Chondrocyte (in vitro differentiated cells): ENCODE measurements around the gene BLCAP. TPM values are rescaled to one million over a fixed set of nuclear protein-coding genes. Genes with fewer than 3 reads are reported as not detected.

Experiments used
- DNase-seq: peaks from one replicate; pipeline ENCODE4 v3.0.0; 2021; ENCODE audit warnings: mixed read lengths, low spot score
- H3K27ac Mint-ChIP-seq: one replicate; pipeline ENCODE4 v1.8.0; 2021; ENCODE audit warnings: mild to moderate bottlenecking, moderate library complexity, mixed read lengths; ENCODE audit not compliant: unreplicated experiment
- H3K27me3 Mint-ChIP-seq: 2 replicates; pipeline ENCODE4 v1.8.0; 2021; ENCODE audit warnings: low read depth, mixed read lengths
- H3K36me3 Mint-ChIP-seq: 2 replicates; pipeline ENCODE4 v1.8.0; 2021; ENCODE audit warnings: low read depth, mixed read lengths
- H3K4me1 Mint-ChIP-seq: 2 replicates; pipeline ENCODE4 v1.8.0; 2021; ENCODE audit warnings: low read depth, mild to moderate bottlenecking, mixed read lengths
- H3K4me3 Mint-ChIP-seq: one replicate; pipeline ENCODE4 v1.8.0; 2021; ENCODE audit warnings: mild to moderate bottlenecking, moderate library complexity, mixed read lengths; ENCODE audit not compliant: unreplicated experiment
- H3K9me3 Mint-ChIP-seq: 2 replicates; pipeline ENCODE4 v1.8.0; 2021; ENCODE audit warnings: low read depth, mixed read lengths
- total RNA-seq: library from RNA; stranded (reverse); gene quantifications from 3 replicates; pipeline ENCODE4 v1.2.1, GENCODE V29; 2021
- TF ChIP-seq, protein P1 (sequence below): fragments of 200-600 bp; sonication (generic); IDR thresholded peaks from 2 replicates; pipeline ENCODE4 v1.5.0; 2021; ENCODE audit warnings: antibody characterized with exemption, mild to moderate bottlenecking, moderate library complexity

BLCAP gene
- total RNA-seq, 1 donor from 2014 or later, result 56.6 TPM

DNA sequence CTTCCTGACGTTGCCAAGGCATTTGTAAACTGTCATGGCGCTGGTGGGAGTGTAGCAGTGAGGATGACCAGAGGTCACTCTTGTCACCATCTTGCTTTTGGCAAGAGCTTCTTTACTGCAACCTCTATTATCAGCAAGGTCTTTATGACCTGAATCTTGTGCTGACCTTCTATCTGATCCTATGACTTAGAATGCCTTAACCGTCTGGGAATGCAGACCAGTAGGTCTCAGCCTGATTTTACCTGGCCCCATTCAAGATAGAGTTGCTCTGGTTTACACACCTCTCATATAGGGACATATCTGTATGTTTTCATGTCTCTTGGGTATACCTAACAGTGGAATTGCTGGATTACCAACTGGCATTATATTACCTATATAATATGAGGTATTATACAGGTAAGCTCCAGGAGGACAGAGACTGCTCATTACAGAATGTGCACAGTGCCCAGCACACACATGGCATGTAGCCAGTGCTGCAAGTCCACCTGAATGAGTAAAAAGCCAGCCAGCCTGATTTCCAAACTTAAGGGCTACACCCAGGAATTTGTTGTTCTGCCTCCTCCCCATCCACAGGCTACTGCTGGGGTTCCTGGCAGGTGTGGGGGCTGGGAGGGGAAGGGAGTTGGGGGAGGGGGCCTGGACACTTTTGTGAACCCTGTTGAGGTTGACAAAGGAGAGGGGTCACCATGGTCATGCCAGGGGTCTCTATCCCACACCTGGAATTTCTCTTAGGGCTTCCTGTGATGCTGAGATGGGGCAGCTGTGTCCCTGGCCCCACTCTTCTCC lies 35.2 kb upstream of the BLCAP start:
- no peak overlapping the region for H3K27ac Mint-ChIP-seq
- no peaks in the 10 kb centered on the region for H3K9me3 Mint-ChIP-seq
- TF ChIP-seq, protein P1, sequence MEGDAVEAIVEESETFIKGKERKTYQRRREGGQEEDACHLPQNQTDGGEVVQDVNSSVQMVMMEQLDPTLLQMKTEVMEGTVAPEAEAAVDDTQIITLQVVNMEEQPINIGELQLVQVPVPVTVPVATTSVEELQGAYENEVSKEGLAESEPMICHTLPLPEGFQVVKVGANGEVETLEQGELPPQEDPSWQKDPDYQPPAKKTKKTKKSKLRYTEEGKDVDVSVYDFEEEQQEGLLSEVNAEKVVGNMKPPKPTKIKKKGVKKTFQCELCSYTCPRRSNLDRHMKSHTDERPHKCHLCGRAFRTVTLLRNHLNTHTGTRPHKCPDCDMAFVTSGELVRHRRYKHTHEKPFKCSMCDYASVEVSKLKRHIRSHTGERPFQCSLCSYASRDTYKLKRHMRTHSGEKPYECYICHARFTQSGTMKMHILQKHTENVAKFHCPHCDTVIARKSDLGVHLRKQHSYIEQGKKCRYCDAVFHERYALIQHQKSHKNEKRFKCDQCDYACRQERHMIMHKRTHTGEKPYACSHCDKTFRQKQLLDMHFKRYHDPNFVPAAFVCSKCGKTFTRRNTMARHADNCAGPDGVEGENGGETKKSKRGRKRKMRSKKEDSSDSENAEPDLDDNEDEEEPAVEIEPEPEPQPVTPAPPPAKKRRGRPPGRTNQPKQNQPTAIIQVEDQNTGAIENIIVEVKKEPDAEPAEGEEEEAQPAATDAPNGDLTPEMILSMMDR, result no peak
- H3K27me3 Mint-ChIP-seq, result peaks cover 39% of the 10 kb centered on the region
- H3K4me3 Mint-ChIP-seq, result no peak overlapping the region
- no peaks in the 10 kb centered on the region for H3K36me3 Mint-ChIP-seq
- DNase-seq, result no peak
- H3K4me1 Mint-ChIP-seq, result peaks cover 5% of the 10 kb centered on the region

DNA sequence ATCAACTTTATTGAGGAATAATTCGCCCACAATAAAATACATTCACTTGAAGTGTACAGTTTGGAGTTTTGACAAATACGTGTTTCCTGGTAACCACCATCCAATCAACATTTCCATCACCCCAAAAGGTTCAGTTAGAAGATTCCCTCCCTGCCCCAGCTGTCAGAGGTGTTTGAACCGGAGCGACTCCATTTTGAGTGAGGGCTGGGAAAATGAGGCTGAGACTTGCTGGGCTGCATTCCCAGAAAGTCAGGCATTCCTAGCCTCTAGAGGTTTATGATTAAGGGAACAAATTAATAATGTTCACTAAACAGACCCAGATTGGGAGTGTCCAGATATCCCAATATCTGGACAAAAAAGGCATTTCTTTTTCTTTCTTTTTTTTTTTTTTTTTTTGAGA lies 33.0 kb upstream of the BLCAP start:
- Mint-ChIP-seq H3K27ac (no peak overlapping the region), H3K9me3 (no peaks in the 10 kb centered on the region), H3K36me3 (no peaks in the 10 kb centered on the region), H3K27me3 (peaks cover 43% of the 10 kb centered on the region), H3K4me3 (no peak overlapping the region), H3K4me1 (no peaks in the 10 kb centered on the region)
- no peak for DNase-seq
- TF ChIP-seq, protein P1, result no peak

DNA sequence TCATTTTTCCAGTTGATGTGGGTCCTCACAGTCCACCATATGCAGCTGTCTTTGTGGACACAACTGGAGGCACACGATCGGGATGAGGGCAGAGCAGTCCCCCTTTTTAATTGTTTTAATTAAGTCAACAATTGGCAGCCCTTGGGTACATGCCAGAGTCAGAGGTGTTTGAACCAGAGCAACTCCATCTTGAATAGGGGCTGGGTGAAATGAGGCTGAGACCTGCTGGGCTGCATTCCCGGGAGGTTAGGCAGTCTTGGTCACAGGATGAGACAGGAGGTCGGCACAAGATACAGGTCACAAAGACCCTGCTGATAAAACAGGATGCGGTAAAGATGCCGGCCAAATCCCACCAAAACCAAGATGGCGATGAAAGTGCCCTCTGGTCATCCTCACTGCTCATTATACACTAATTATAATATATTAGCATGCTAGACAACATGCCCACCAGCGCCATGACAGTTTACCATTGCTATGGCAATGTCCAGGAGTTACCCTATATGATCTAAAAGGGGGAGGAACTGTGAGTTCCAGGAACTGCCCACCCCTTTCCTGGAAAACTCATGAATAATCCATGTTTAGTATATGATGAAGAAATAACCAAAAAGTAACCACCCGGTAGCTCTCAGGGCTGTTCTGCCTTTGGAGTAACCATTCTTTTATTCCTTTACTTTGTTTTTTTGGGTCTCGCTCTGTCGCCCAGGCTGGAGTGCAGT lies 31.8 kb upstream of the BLCAP start:
- Mint-ChIP-seq H3K36me3 (no peaks in the 10 kb centered on the region), H3K27me3 (peaks cover 43% of the 10 kb centered on the region), H3K4me1 (no peaks in the 10 kb centered on the region), H3K27ac (no peak overlapping the region), H3K9me3 (no peaks in the 10 kb centered on the region), H3K4me3 (no peak overlapping the region)
- TF ChIP-seq, protein P1, result no peak
- no peak for DNase-seq

DNA sequence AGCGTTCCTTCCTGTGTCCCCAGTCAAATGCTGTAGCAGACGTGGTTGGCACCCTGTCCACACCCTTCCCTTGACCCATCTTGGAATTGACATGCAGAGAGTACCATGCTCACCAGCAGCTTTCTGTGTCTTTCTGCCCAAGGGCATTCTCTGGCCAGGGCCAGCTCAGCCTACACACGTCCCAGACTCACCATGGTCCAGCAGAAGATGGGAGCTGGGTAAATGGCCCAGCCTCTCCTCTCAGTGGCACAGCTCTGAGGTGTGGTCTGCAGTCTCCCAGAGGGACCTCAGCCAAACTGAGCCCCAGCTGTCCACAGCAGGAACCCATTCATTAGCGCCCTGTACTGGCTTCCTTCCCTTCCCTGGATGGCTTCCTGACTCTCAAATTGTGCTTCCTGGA lies 31.1 kb upstream of the BLCAP start:
- no peaks in the 10 kb centered on the region for H3K4me1 Mint-ChIP-seq
- H3K4me3 Mint-ChIP-seq, result no peak overlapping the region
- no peaks in the 10 kb centered on the region for H3K9me3 Mint-ChIP-seq
- H3K27ac Mint-ChIP-seq, result no peak overlapping the region
- H3K36me3 Mint-ChIP-seq, result no peaks in the 10 kb centered on the region
- TF ChIP-seq, protein P1, result no peak
- peaks cover 46% of the 10 kb centered on the region for H3K27me3 Mint-ChIP-seq
- DNase-seq, result no peak

DNA sequence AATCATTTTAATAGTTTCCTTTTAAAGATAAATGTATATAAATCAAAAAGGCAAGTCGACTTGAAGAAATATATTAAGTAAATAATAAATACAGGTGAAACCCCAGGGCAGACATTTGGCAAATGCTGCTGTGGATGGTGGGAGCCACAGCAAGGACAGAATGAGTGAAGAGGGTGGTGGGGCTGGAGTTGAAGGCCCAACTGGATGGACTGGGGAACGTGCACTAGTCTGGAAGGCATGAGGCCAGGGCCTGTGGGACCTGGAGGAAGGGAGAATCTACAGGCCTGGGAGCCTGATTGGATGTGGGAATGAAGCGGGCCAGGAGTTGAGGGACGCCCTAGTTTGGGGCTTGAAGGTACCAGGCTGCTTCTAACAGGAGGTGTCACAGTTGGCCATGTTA lies 30.6 kb upstream of the BLCAP start:
- Mint-ChIP-seq H3K4me1 (no peaks in the 10 kb centered on the region), H3K9me3 (no peaks in the 10 kb centered on the region), H3K4me3 (no peak overlapping the region), H3K27me3 (peaks cover 46% of the 10 kb centered on the region), H3K36me3 (no peaks in the 10 kb centered on the region), H3K27ac (no peak overlapping the region)
- DNase-seq, result no peak
- TF ChIP-seq, protein P1, result no peak
